ENCODE results near the gene RAB40C. TPM values are rescaled to one million over a fixed set of nuclear protein-coding genes. Genes with fewer than 3 reads are reported as not detected.

RAB40C gene
- total RNA-seq, 1 donor from 2014 or later, result 19.4 TPM

- intact Hi-C loops (cut with DNase I), result no loop called here
- DNase-seq (ENCODE audit: low spot score), result no peak
These were observed 31.4 kb upstream of the RAB40C start for GRCh38 chr16:558298-559020.

GRCh38 chr16:559021-559380 is 30.9 kb upstream of the RAB40C start:
- DNase-seq (ENCODE audit: low spot score), result no peak
- intact Hi-C loops (cut with DNase I), result no loop called here

GRCh38 chr16:559411-560203 is 30.3 kb upstream of the RAB40C start:
- intact Hi-C loops (cut with DNase I), result no loop called here
- no peak for DNase-seq (ENCODE audit: low spot score)

- no peak for DNase-seq (ENCODE audit: low spot score)
- intact Hi-C loops (cut with DNase I), result no loop called here
These were observed 29.6 kb upstream of the RAB40C start, which contains the start of gene PRR35 for GRCh38 chr16:560204-560700. PRR35 (plus strand) TSS chr16:560394; CDS start chr16:563295, 2,901 bp downstream.

- DNase-seq (ENCODE audit: low spot score), result no peak
- intact Hi-C loops (cut with DNase I), result no loop called here
These were observed 29.0 kb upstream of the RAB40C start for GRCh38 chr16:560701-561412.

- intact Hi-C loops (cut with DNase I), result no loop called here
- no peak for DNase-seq (ENCODE audit: low spot score)
These were observed 28.5 kb upstream of the RAB40C start for GRCh38 chr16:561413-561794.

- no peak for DNase-seq (ENCODE audit: low spot score)
- intact Hi-C loops (cut with DNase I), result no loop called here
These were observed 27.6 kb upstream of the RAB40C start for GRCh38 chr16:561957-562938.

GRCh38 chr16:563072-563644 is 26.7 kb upstream of the RAB40C start:
- intact Hi-C loops (cut with DNase I), result no loop called here

GRCh38 chr16:564690-565418 is 25.0 kb upstream of the RAB40C start:
- intact Hi-C loops (cut with DNase I), result no loop called here
- DNase-seq (ENCODE audit: low spot score), result no peak

More at GRCh38 chr16:563072-563644, 26.7 kb upstream of the RAB40C start:
- no peak for DNase-seq (ENCODE audit: low spot score)

GRCh38 chr16:565419-566330 is 24.2 kb upstream of the RAB40C start:
- intact Hi-C loops (cut with DNase I), result no loop called here
- no peak for DNase-seq (ENCODE audit: low spot score)

GRCh38 chr16:566475-567372 is 23.1 kb upstream of the RAB40C start, which contains the start of gene NHLRC4:
NHLRC4 (plus strand) TSS chr16:567005; CDS start chr16:568048, 1,043 bp downstream.
- intact Hi-C loops (cut with DNase I), result no loop called here
- DNase-seq (ENCODE audit: low spot score), result peak; percentile 81

GRCh38 chr16:567373-568256 is 22.3 kb upstream of the RAB40C start:
- no peak for DNase-seq (ENCODE audit: low spot score)
- intact Hi-C loops (cut with DNase I), result no loop called here

- DNase-seq (ENCODE audit: low spot score), result no peak
- intact Hi-C loops (cut with DNase I), result no loop called here
These were observed 21.2 kb upstream of the RAB40C start for GRCh38 chr16:568401-569258.

Measured in cardiac septum (tissue), 1 donor.